GM15510 (cell line): ENCODE results near the gene ANO3.

ENCODE experiments used
- POLR2A ChIP-seq: IDR thresholded peaks from 3 replicates; pipeline ENCODE4 v1.6.1; 2011; ENCODE audit warnings: borderline replicate concordance; ENCODE audit not compliant: insufficient read length; ENCODE audit errors: extremely low read depth

Gene ANO3

GRCh38 chr11:26512196-26512595, 180.3 kb downstream of the ANO3 start:
- no peak for TF ChIP-seq POLR2A

GRCh38 chr11:26519469-26519868, 187.5 kb downstream of the ANO3 start:
- no peak for TF ChIP-seq POLR2A

GRCh38 chr11:26522912-26523610, 191.1 kb downstream of the ANO3 start:
- no peak for TF ChIP-seq POLR2A

- no peak for TF ChIP-seq POLR2A
These were observed 195.8 kb downstream of the ANO3 start for GRCh38 chr11:26527685-26528084.

- TF ChIP-seq POLR2A: no peak
These were observed 205.4 kb downstream of the ANO3 start for GRCh38 chr11:26537341-26537740.

- no peak for TF ChIP-seq POLR2A
These were observed 207.6 kb downstream of the ANO3 start for GRCh38 chr11:26539517-26539916.

GRCh38 chr11:26541870-26542269, 209.9 kb downstream of the ANO3 start:
- TF ChIP-seq POLR2A: no peak

- no peak for TF ChIP-seq POLR2A
These were observed 217.2 kb downstream of the ANO3 start for GRCh38 chr11:26549176-26549575.

- TF ChIP-seq POLR2A: no peak
These were observed 218.1 kb downstream of the ANO3 start for GRCh38 chr11:26550022-26550421.

- TF ChIP-seq POLR2A: no peak
These were observed 219.4 kb downstream of the ANO3 start for GRCh38 chr11:26551186-26551801.

GRCh38 chr11:26553182-26553581, 221.3 kb downstream of the ANO3 start:
- TF ChIP-seq POLR2A: no peak

- no peak for TF ChIP-seq POLR2A
These were observed 222.5 kb downstream of the ANO3 start for GRCh38 chr11:26554455-26554854.

GRCh38 chr11:26556582-26556981, 224.7 kb downstream of the ANO3 start:
- TF ChIP-seq POLR2A: no peak

- TF ChIP-seq POLR2A: no peak
These were observed 225.7 kb downstream of the ANO3 start for GRCh38 chr11:26557666-26558065.

- no peak for TF ChIP-seq POLR2A
These were observed 226.3 kb downstream of the ANO3 start for GRCh38 chr11:26558190-26558589.

- no peak for TF ChIP-seq POLR2A
These were observed 237.7 kb downstream of the ANO3 start for GRCh38 chr11:26569646-26570045.
